ENCODE measurements around the gene ABHD4.
A peak's percentile ranks its signal among the peaks of the same experiment; 100 is the strongest.

The ABHD4 gene

GRCh38 chr14:22569737-22570131 is 28.4 kb upstream of the ABHD4 start:
- Histone ChIP-seq H3K27me3 (ENCODE audit: insufficient read depth, low read length, poor library complexity, severe bottlenecking) (no peaks in the 10 kb centered on the region), H2AFZ (ENCODE audit: low read length) (no peak overlapping the region), H3K4me1 (ENCODE audit: insufficient read depth, low read length, poor library complexity, severe bottlenecking) (peaks cover 53% of the 10 kb centered on the region), H3K79me2 (ENCODE audit: insufficient read depth, low read length) (peaks cover 51% of the 10 kb centered on the region), H3K9ac (ENCODE audit: low read depth, low read length, poor library complexity, severe bottlenecking) (peak overlapping the region; percentile 97), H3K36me3 (ENCODE audit: insufficient read depth, low read length) (peaks cover 27% of the 10 kb centered on the region), H3K4me2 (ENCODE audit: low read depth, low read length, poor library complexity, severe bottlenecking) (peak overlapping the region; percentile 87), H3K9me3 (ENCODE audit: insufficient read depth, low read depth, low read length) (no peaks in the 10 kb centered on the region), H4K20me1 (ENCODE audit: insufficient read depth, low read length, poor library complexity, severe bottlenecking) (no peaks in the 10 kb centered on the region), H3F3A (ENCODE audit: low read depth) (no peaks in the 10 kb centered on the region), H3K4me3 (ENCODE audit: low read length, poor library complexity, severe bottlenecking) (peak overlapping the region; percentile 72), H3K9me2 (replicated peaks; ENCODE audit: low read depth, low read length) (no peaks in the 10 kb centered on the region)
- TF ChIP-seq CTCF (conservative IDR thresholded peaks at IDR 0.05; ENCODE audit: low read length) (no peak), EZH2phosphoT487 (IDR thresholded peaks at IDR 0.05; ENCODE audit: borderline replicate concordance) (no peak)

GRCh38 chr14:22570132-22570949 is 27.8 kb upstream of the ABHD4 start:
- Histone ChIP-seq H3K27me3 (ENCODE audit: insufficient read depth, low read length, poor library complexity, severe bottlenecking) (no peaks in the 10 kb centered on the region), H2AFZ (ENCODE audit: low read length) (no peak overlapping the region), H3K9me2 (replicated peaks; ENCODE audit: low read depth, low read length) (no peaks in the 10 kb centered on the region), H3K4me2 (ENCODE audit: low read depth, low read length, poor library complexity, severe bottlenecking) (peak overlapping the region; percentile 87), H3F3A (ENCODE audit: low read depth) (no peaks in the 10 kb centered on the region), H3K36me3 (ENCODE audit: insufficient read depth, low read length) (peaks cover 24% of the 10 kb centered on the region), H3K9ac (ENCODE audit: low read depth, low read length, poor library complexity, severe bottlenecking) (peak overlapping the region; percentile 97), H3K9me3 (ENCODE audit: insufficient read depth, low read depth, low read length) (no peaks in the 10 kb centered on the region), H3K4me3 (ENCODE audit: low read length, poor library complexity, severe bottlenecking) (peak overlapping the region; percentile 72), H4K20me1 (ENCODE audit: insufficient read depth, low read length, poor library complexity, severe bottlenecking) (no peaks in the 10 kb centered on the region), H3K4me1 (ENCODE audit: insufficient read depth, low read length, poor library complexity, severe bottlenecking) (peaks cover 47% of the 10 kb centered on the region), H3K79me2 (ENCODE audit: insufficient read depth, low read length) (peaks cover 45% of the 10 kb centered on the region)
- TF ChIP-seq EZH2phosphoT487 (IDR thresholded peaks at IDR 0.05; ENCODE audit: borderline replicate concordance) (no peak), CTCF (conservative IDR thresholded peaks at IDR 0.05; ENCODE audit: low read length) (peak; percentile 100)

- Histone ChIP-seq H2AFZ (ENCODE audit: low read length) (no peak overlapping the region), H3K9me2 (replicated peaks; ENCODE audit: low read depth, low read length) (no peaks in the 10 kb centered on the region), H3K79me2 (ENCODE audit: insufficient read depth, low read length) (peaks cover 24% of the 10 kb centered on the region), H3K9ac (ENCODE audit: low read depth, low read length, poor library complexity, severe bottlenecking) (no peak overlapping the region), H3F3A (ENCODE audit: low read depth) (no peaks in the 10 kb centered on the region), H3K4me1 (ENCODE audit: insufficient read depth, low read length, poor library complexity, severe bottlenecking) (peaks cover 24% of the 10 kb centered on the region), H3K4me3 (ENCODE audit: low read length, poor library complexity, severe bottlenecking) (no peak overlapping the region), H3K36me3 (ENCODE audit: insufficient read depth, low read length) (peaks cover 24% of the 10 kb centered on the region), H3K27me3 (ENCODE audit: insufficient read depth, low read length, poor library complexity, severe bottlenecking) (no peaks in the 10 kb centered on the region), H4K20me1 (ENCODE audit: insufficient read depth, low read length, poor library complexity, severe bottlenecking) (no peaks in the 10 kb centered on the region), H3K9me3 (ENCODE audit: insufficient read depth, low read depth, low read length) (no peaks in the 10 kb centered on the region), H3K4me2 (ENCODE audit: low read depth, low read length, poor library complexity, severe bottlenecking) (no peak overlapping the region)
- no peak for TF ChIP-seq EZH2phosphoT487 (IDR thresholded peaks at IDR 0.05; ENCODE audit: borderline replicate concordance)
- TF ChIP-seq CTCF (conservative IDR thresholded peaks at IDR 0.05; ENCODE audit: low read length) = no peak
Observed at GRCh38 chr14:22572562-22573058, 25.5 kb upstream of the ABHD4 start.
